GM20431 (cell line): ENCODE data around the gene NT5C3A.

Experiments used
- in situ Hi-C: fragments of 300-500 bp; cut with MseI, MboI; formaldehyde crosslinking; loops from one replicate; pipeline ENCODE4 v1.15.0; 2020; ENCODE audit warnings: low sequenced_read_pairs; ENCODE audit not compliant: unreplicated experiment

The NT5C3A gene

GRCh38 chr7:33076737-33077136 lies 14.2 kb upstream of the NT5C3A start:
- in situ Hi-C loops, result no loop called here

DNA sequence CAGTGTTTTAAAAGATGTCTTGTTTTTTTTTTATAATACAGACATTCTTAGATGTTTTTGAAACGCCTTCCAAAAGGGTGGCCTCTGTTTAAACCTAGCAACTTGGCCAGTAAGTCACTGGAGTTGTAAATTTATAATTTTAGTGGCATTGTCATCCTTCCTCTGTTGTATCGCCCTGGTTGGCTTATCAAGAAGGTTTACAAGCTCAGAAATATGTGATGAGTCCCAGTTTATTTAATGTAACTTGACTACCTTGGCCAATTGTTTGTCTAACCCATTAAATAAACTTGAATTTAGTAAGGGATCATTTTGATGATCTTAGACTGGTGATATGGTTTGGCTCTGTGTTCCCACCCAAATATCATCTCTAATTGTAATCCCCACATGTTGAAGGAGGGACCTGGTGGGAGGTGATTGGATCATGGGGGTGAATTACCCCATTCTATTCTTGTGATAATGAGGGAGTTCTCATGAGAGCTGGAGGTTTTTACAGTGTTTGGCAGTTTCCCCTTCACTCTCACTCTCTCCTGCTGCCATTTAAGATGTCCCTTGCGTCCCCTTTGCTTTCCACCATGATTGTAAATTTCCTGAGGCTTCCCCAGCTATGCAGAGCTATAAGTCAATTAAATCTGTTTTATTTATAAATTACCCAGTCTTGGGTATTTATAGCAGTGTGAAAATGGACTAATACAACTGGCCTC lies 13.4 kb upstream of the NT5C3A start:
- in situ Hi-C loops, result no loop called here

DNA sequence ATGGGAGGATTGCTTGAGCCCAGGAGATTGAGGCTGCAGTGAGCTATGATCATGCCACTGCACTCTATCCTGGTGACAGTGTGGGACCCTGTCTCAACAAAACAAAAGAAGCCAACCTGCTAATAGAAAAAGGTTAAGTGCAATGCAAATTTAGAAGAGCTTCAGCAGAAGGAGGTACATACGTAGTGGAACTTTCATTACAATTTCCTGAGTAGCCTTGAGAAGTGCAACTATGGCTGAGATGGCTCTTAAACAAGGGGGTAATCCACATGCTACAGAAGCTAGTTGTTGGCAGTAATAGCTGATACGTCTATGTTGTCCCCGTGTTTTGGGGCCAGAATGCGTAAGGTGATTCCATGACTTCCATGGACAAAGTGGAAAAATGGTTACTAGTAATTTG lies 10.7 kb upstream of the NT5C3A start:
- in situ Hi-C loops, result no loop called here

GRCh38 chr7:33072471-33072870 lies 9.9 kb upstream of the NT5C3A start:
- in situ Hi-C loops, result no loop called here

- in situ Hi-C loops, result no loop called here
Observed at GRCh38 chr7:33070831-33071230, 8.3 kb upstream of the NT5C3A start.

DNA sequence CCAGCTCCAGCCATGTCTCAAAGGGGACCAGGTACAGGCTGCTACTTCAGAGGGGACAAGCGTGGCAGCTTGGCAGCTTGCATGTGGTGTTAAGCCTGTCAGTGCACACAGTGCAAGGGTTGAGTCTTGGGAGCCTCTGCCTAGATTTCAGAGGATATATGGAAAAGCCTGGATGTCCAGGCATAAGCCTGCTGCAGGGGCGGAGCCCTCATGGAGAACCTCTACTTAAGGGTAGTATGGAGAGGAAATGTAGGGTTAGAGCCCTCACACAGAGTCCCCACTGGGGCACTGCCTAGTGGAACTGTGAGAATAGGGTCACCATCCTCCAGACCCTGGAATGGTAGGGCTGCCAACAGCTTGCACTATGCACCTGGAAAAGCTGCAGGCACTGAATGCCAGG lies 7.7 kb upstream of the NT5C3A start:
- in situ Hi-C loops, result no loop called here

DNA sequence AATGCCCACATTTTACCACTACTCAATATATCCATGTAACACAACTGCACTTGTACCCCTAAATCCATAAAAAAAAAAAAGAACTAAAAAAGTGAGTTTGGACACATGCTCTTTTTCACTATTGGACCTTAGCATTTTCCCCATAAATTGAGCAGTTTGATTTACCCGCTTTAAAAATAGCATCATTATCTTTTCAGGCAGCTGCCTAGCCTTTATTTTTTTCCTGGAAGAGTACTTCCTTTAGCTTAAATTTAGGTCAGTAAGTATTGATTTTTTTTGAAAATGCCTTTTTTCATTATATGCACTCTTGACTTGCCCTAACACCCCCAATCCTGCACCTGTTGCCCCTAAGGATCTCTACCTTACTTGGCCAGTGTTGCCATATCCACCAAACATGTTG lies 5.3 kb upstream of the NT5C3A start:
- in situ Hi-C loops, result no loop called here

GRCh38 chr7:33066771-33067170 lies 4.2 kb upstream of the NT5C3A start:
- in situ Hi-C loops, result no loop called here

DNA sequence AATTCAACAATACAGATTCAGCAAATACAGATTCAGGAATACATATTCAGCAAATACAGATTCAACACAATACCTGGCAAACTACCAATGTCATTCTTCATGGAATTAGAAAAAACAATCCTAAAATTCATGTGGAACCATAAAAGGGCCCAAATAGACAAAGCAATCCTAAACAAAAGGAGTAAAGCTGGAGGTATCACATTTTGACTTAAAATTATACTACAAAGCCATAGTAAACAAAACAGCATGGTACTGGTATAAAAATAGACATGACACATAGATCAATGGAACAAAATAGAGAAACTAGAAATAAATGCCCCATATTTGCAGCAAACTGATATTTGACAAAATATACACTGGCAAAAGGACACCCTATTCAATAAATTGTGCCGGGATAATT lies 3.4 kb upstream of the NT5C3A start:
- in situ Hi-C loops, result no loop called here

DNA sequence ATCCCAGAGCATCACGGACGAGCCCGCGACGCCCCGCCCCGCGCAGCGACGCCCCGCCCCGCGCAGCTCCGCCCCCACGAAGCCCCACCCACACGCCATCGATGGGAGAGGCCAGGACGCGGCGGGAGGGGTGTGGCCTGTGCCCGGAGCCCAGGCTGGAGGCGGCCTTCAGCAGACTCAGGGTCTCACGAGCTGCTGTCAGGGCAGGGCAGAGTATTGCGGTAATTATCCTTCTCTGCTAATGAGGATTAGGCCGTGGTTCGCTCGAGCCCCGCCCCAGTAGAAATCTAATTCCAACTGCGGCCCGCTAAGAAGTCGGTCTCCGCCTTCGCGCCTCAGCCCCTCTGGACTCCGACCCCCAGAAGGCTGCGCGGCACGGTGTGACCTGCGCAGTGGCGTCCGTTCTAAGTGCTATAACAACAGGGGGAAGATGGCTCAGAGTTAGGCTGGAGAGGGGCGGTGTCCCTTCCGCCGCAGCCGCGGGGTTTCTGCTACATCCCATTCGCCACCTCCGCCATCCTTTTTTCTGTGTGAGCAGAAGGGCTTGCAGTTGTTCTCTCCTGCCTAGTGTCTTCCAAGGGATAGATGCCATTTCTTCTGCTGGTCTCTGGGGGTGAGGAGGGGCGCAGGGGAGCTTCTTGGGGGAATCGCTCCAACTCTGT lies 337 bp upstream of the NT5C3A start:
- in situ Hi-C loops, result no loop called here

- in situ Hi-C loops, result no loop called here
Observed at GRCh38 chr7:33061282-33061937, 1.2 kb downstream of the NT5C3A start.

DNA sequence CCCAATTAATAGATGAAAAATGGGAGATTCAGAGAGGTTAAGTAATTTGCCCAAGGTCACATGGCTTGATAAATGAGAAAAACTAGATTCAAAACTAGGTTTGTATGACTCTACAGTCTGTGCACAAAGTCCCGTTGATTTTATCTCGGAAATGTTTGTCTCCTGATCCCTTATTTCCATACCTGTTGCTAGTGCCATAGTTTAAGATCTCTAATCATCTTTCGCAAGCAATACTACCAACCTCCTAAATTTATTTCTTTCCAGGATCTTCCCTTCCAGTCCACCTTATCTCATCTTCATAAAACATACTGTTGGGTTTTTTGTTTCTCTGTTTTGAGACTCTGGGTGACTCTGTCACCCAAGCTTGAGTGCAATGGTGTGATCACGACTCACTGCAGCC lies 2.9 kb downstream of the NT5C3A start:
- in situ Hi-C loops, result no loop called here

DNA sequence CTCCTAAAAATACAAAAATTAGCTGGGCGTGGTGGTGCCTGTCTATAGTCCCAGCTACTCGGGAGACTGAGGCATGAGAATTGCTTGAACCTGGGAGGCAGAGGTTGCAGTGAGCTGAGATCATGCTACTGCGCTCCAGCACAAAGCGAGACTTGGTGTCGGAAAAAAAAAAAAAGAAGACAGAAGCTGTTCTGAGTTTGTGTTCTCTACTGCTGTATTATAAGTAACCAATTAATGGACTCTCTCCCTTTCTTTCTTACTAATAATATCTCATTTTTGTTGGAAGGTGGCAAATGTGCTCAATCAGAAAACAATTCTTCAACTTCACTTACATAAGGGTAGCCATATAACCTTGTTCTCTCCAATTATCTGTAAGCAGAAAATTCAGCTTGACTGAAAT lies 7.4 kb downstream of the NT5C3A start:
- in situ Hi-C loops, result no loop called here

DNA sequence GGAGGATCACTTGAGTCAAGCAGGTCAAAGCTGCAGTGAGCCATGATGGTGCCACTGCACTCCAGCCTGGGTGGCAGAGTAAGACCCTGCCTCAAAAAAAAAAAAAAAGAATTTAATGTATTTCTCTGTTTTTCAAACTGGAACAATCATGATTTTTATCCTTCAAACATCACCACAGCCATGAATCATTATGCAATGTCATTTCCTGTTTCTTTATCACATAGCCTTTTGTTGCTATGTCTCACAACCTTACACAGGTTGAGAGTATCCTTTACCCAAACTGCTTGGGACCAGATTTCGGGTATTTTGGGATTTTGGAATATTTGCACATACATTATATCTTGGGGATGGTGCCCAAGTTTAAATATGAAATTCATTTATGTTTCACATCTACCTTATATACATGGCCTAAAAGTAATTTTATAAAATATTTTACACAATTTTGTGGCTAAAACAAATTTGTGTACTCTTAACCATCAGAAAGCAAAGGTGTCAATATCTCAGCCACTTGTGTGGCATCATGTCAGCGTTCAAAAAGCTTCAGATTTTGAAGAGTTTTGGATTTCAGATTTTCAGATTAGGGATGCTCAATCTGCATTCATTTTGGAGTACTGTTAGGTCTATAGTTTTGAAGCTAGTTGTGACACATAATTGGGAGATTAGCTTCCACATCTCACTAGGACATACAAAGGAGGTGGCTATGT lies 8.2 kb downstream of the NT5C3A start:
- in situ Hi-C loops, result no loop called here

GRCh38 chr7:33053721-33054120 lies 8.9 kb downstream of the NT5C3A start:
- in situ Hi-C loops, result no loop called here

- in situ Hi-C loops, result no loop called here
Observed at GRCh38 chr7:33050535-33051318, 11.8 kb downstream of the NT5C3A start.

DNA sequence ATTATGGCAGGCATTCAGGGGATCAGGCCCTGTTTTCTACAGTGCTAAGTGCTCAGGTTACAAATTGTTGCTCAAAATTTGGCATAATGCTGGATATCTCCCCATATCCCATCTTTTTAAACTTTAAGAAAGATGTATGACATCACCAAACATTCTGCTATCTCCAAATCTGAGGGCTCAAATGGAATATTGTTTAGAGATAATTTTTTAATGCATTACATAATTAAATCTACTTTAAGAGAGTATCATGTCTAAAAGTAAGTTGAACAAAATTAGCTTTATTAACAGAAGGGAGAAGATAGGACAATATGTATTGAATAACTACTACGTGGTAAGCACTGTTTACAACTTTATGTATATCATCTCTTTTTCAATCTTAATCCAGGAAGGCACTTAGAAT lies 13.9 kb downstream of the NT5C3A start:
- in situ Hi-C loops, result no loop called here

GRCh38 chr7:33048257-33048656 lies 14.3 kb downstream of the NT5C3A start:
- in situ Hi-C loops, result no loop called here

GRCh38 chr7:33044986-33045385 lies 17.6 kb downstream of the NT5C3A start:
- in situ Hi-C loops, result no loop called here

- in situ Hi-C loops, result no loop called here
Observed at GRCh38 chr7:33044401-33044718, 18.2 kb downstream of the NT5C3A start.
